Measurements from ENCODE around the gene AUTS2.

DNA sequence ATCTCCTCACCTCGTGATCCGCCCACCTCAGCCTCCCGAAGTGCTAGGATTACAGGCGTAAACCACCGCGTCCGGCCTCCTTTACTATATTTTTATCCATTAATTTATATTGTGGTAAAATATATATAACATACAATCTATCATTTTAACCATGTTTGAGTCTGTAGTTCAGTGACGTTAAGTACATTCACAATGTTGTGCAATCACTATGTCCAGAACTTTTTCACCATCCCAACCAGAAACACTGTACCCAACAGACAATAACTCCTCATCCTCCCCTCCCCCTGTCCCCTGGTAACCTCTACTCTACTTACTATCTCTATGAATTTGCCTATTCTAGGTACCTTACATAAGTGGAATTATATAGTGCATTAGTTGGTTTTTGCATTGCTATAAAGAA lies 1236.1 kb downstream of the AUTS2 start:
- TF ChIP-seq, protein P1, sequence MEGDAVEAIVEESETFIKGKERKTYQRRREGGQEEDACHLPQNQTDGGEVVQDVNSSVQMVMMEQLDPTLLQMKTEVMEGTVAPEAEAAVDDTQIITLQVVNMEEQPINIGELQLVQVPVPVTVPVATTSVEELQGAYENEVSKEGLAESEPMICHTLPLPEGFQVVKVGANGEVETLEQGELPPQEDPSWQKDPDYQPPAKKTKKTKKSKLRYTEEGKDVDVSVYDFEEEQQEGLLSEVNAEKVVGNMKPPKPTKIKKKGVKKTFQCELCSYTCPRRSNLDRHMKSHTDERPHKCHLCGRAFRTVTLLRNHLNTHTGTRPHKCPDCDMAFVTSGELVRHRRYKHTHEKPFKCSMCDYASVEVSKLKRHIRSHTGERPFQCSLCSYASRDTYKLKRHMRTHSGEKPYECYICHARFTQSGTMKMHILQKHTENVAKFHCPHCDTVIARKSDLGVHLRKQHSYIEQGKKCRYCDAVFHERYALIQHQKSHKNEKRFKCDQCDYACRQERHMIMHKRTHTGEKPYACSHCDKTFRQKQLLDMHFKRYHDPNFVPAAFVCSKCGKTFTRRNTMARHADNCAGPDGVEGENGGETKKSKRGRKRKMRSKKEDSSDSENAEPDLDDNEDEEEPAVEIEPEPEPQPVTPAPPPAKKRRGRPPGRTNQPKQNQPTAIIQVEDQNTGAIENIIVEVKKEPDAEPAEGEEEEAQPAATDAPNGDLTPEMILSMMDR (IDR thresholded peaks at IDR 0.05), result no peak
- no peak for TF ChIP-seq POLR2A (IDR thresholded peaks at IDR 0.05)

Data from breast epithelium (tissue), 3 donors.